OCI-LY3 (cell line): Measurements from ENCODE around the gene CCDC12.

Experiments used
- EZH2phosphoT487 ChIP-seq: fragments of 200-600 bp; shearing (Covaris generic); IDR thresholded peaks from 2 replicates; pipeline ENCODE4 v1.6.1; 2018; ENCODE audit warnings: antibody characterized with exemption, mixed run types, low read depth
- TF ChIP-seq, protein P1 (sequence below): fragments of 200-600, 300-600 bp; sonication (generic); IDR thresholded peaks from 2 replicates; pipeline ENCODE4 v1.5.1; 2014; ENCODE audit warnings: antibody characterized with exemption, low read length, low read depth

- TF ChIP-seq, protein P1, sequence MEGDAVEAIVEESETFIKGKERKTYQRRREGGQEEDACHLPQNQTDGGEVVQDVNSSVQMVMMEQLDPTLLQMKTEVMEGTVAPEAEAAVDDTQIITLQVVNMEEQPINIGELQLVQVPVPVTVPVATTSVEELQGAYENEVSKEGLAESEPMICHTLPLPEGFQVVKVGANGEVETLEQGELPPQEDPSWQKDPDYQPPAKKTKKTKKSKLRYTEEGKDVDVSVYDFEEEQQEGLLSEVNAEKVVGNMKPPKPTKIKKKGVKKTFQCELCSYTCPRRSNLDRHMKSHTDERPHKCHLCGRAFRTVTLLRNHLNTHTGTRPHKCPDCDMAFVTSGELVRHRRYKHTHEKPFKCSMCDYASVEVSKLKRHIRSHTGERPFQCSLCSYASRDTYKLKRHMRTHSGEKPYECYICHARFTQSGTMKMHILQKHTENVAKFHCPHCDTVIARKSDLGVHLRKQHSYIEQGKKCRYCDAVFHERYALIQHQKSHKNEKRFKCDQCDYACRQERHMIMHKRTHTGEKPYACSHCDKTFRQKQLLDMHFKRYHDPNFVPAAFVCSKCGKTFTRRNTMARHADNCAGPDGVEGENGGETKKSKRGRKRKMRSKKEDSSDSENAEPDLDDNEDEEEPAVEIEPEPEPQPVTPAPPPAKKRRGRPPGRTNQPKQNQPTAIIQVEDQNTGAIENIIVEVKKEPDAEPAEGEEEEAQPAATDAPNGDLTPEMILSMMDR = no peak
- TF ChIP-seq EZH2phosphoT487 = no peak
Measured at GRCh38 chr3:46888705-46889104, 87.8 kb downstream of the CCDC12 start.
